ENCODE data around the gene TTPAL.

TTPAL gene

GRCh38 chr20:44435630-44436335 is 39.9 kb upstream of the TTPAL start:
- H3K4me2 ChIP-seq (ENCODE audit: low read depth, low read length, poor library complexity, severe bottlenecking) = no peak overlapping the region
- H3K4me3 ChIP-seq (ENCODE audit: insufficient read depth, low read length, poor library complexity, severe bottlenecking) = no peak overlapping the region

GRCh38 chr20:44436393-44436792 is 39.3 kb upstream of the TTPAL start:
- Histone ChIP-seq H3K79me2 (ENCODE audit: insufficient read depth, low read length) (no peaks in the 10 kb centered on the region), H3K27ac (ENCODE audit: low read depth, low read length) (no peak overlapping the region), H3K9ac (ENCODE audit: low read length) (no peak overlapping the region), H3K9me2 (replicated peaks; ENCODE audit: insufficient read depth, low read length) (no peaks in the 10 kb centered on the region), H4K20me1 (ENCODE audit: low read depth, low read length) (no peaks in the 10 kb centered on the region), H3F3A (ENCODE audit: insufficient read depth) (no peaks in the 10 kb centered on the region), H3K4me2 (ENCODE audit: low read depth, low read length, poor library complexity, severe bottlenecking) (no peak overlapping the region), H3K4me3 (ENCODE audit: insufficient read depth, low read length, poor library complexity, severe bottlenecking) (no peak overlapping the region), H3K36me3 (ENCODE audit: low read length) (no peaks in the 10 kb centered on the region), H3K9me3 (ENCODE audit: insufficient read depth, low read length) (no peaks in the 10 kb centered on the region), H3K27me3 (ENCODE audit: low read length) (no peaks in the 10 kb centered on the region), H2AFZ (ENCODE audit: low read depth, low read length, severe bottlenecking) (no peak overlapping the region)
- TF ChIP-seq, protein P1, sequence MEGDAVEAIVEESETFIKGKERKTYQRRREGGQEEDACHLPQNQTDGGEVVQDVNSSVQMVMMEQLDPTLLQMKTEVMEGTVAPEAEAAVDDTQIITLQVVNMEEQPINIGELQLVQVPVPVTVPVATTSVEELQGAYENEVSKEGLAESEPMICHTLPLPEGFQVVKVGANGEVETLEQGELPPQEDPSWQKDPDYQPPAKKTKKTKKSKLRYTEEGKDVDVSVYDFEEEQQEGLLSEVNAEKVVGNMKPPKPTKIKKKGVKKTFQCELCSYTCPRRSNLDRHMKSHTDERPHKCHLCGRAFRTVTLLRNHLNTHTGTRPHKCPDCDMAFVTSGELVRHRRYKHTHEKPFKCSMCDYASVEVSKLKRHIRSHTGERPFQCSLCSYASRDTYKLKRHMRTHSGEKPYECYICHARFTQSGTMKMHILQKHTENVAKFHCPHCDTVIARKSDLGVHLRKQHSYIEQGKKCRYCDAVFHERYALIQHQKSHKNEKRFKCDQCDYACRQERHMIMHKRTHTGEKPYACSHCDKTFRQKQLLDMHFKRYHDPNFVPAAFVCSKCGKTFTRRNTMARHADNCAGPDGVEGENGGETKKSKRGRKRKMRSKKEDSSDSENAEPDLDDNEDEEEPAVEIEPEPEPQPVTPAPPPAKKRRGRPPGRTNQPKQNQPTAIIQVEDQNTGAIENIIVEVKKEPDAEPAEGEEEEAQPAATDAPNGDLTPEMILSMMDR (IDR thresholded peaks at IDR 0.05; ENCODE audit: insufficient read depth, low read length, poor library complexity, severe bottlenecking) = no peak
- no peak for TF ChIP-seq EZH2phosphoT487 (conservative IDR thresholded peaks at IDR 0.05; ENCODE audit: low read length)

More at GRCh38 chr20:44435630-44436335, 39.9 kb upstream of the TTPAL start:
- H3F3A ChIP-seq (ENCODE audit: insufficient read depth) = no peaks in the 10 kb centered on the region
- no peak overlapping the region for H3K27ac ChIP-seq (ENCODE audit: low read depth, low read length)
- no peaks in the 10 kb centered on the region for H3K27me3 ChIP-seq (ENCODE audit: low read length)
- H2AFZ ChIP-seq (ENCODE audit: low read depth, low read length, severe bottlenecking) = no peak overlapping the region
- TF ChIP-seq, protein P1 (IDR thresholded peaks at IDR 0.05; ENCODE audit: insufficient read depth, low read length, poor library complexity, severe bottlenecking) = no peak
- TF ChIP-seq EZH2phosphoT487 (conservative IDR thresholded peaks at IDR 0.05; ENCODE audit: low read length) = no peak
- no peaks in the 10 kb centered on the region for H3K36me3 ChIP-seq (ENCODE audit: low read length)
- H4K20me1 ChIP-seq (ENCODE audit: low read depth, low read length) = no peaks in the 10 kb centered on the region
- no peaks in the 10 kb centered on the region for H3K79me2 ChIP-seq (ENCODE audit: insufficient read depth, low read length)
- no peaks in the 10 kb centered on the region for H3K9me2 ChIP-seq (replicated peaks; ENCODE audit: insufficient read depth, low read length)
- no peaks in the 10 kb centered on the region for H3K9me3 ChIP-seq (ENCODE audit: insufficient read depth, low read length)
- no peak overlapping the region for H3K9ac ChIP-seq (ENCODE audit: low read length)

DNA sequence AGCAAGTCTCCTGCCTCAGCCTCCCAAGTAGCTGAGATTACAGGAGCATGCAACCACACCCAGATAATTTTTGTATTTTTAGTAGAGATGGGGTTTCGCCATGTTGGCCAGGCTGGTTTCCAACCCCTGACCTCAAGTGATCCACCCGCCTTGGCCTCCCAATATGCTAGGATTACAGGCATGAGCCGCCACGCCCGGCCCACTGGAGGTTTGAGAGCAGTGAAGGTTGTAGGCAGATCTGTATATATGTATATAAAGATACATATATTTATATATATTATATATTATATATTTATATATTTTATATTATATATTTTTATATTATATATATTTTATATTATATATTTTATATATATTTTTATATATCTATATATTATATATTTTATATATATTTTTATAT is 38.2 kb upstream of the TTPAL start:
- H3K9me2 ChIP-seq (replicated peaks; ENCODE audit: insufficient read depth, low read length) = no peaks in the 10 kb centered on the region
- no peaks in the 10 kb centered on the region for H3K27me3 ChIP-seq (ENCODE audit: low read length)
- no peak overlapping the region for H3K27ac ChIP-seq (ENCODE audit: low read depth, low read length)
- no peak overlapping the region for H3K4me3 ChIP-seq (ENCODE audit: insufficient read depth, low read length, poor library complexity, severe bottlenecking)
- H2AFZ ChIP-seq (ENCODE audit: low read depth, low read length, severe bottlenecking) = no peak overlapping the region
- no peak overlapping the region for H3K9ac ChIP-seq (ENCODE audit: low read length)
- H3F3A ChIP-seq (ENCODE audit: insufficient read depth) = no peaks in the 10 kb centered on the region
- H3K79me2 ChIP-seq (ENCODE audit: insufficient read depth, low read length) = no peaks in the 10 kb centered on the region
- no peak for TF ChIP-seq EZH2phosphoT487 (conservative IDR thresholded peaks at IDR 0.05; ENCODE audit: low read length)
- TF ChIP-seq, protein P1 (IDR thresholded peaks at IDR 0.05; ENCODE audit: insufficient read depth, low read length, poor library complexity, severe bottlenecking) = no peak
- no peaks in the 10 kb centered on the region for H4K20me1 ChIP-seq (ENCODE audit: low read depth, low read length)
- no peaks in the 10 kb centered on the region for H3K36me3 ChIP-seq (ENCODE audit: low read length)
- no peaks in the 10 kb centered on the region for H3K9me3 ChIP-seq (ENCODE audit: insufficient read depth, low read length)
- no peak overlapping the region for H3K4me2 ChIP-seq (ENCODE audit: low read depth, low read length, poor library complexity, severe bottlenecking)

Data from SU-DHL-6 (cell line).